IMR-90 (cell line): Measurements from ENCODE around the gene MTHFS. TPM values are rescaled to one million over a fixed set of nuclear protein-coding genes. Genes with fewer than 3 reads are reported as not detected.

ENCODE experiments used
- ATAC-seq: fragments of 200-7000 bp; cut with Tn5 transposase; 2 replicates; pipeline ENCODE4 v1.9.1; 2020; ENCODE audit warnings: low read depth, mild to moderate bottlenecking, moderate library complexity
- BruUV-seq: library from RNA; stranded (reverse); fragments of 400-500 nt; replicated peaks from 2 replicates; lab custom pipeline; 2021; lab: Mats Ljungman, UMichigan
- CTCF ChIA-PET: fragments of 300-600 bp; formaldehyde crosslinking; extraction: SDS; loops from one replicate; lab custom pipeline; 2021; ENCODE audit warnings: antibody characterized with exemption; lab: Yijun Ruan, JAX
- POLR2A ChIA-PET: fragments of 300-600 bp; sonication (Branson Sonifier 250); formaldehyde crosslinking; loops from one replicate; lab custom pipeline; 2022; ENCODE audit warnings: antibody characterized with exemption; ENCODE audit not compliant: unreplicated experiment; lab: Charles Lee
- DNase-seq: peaks from one replicate; pipeline ENCODE4 v3.0.0; 2013
- H2AFZ ChIP-seq: replicated peaks from 2 replicates; pipeline ENCODE3; 2013; ENCODE audit warnings: low read length, mild to moderate bottlenecking; ENCODE audit not compliant: poor library complexity
- H2AK5ac ChIP-seq: 2 replicates; pipeline ENCODE4 v1.6.1; 2013; ENCODE audit warnings: low read depth, low read length, inconsistent platforms
- H2AK9ac ChIP-seq: replicated peaks from 2 replicates; pipeline ENCODE3; 2013; ENCODE audit warnings: mild to moderate bottlenecking, low read depth, low read length, moderate library complexity; ENCODE audit not compliant: poor library complexity
- H2BK120ac ChIP-seq: 2 replicates; pipeline ENCODE4 v1.6.1; 2013; ENCODE audit warnings: low read depth, low read length, inconsistent platforms
- H2BK15ac ChIP-seq: 3 replicates; pipeline ENCODE4 v1.6.1; 2013; ENCODE audit warnings: low read depth, low read length, inconsistent platforms
- H2BK20ac ChIP-seq: 2 replicates; pipeline ENCODE4 v1.6.1; 2013; ENCODE audit warnings: low read depth, mild to moderate bottlenecking, inconsistent platforms, low read length, moderate library complexity
- H2BK5ac ChIP-seq: 2 replicates; pipeline ENCODE4 v1.6.1; 2013; ENCODE audit warnings: mild to moderate bottlenecking, low read depth, low read length, inconsistent platforms; ENCODE audit not compliant: poor library complexity, severe bottlenecking
- H3K14ac ChIP-seq: replicated peaks from 2 replicates; pipeline ENCODE4 v1.6.1; 2013; ENCODE audit warnings: low read depth, low read length, inconsistent platforms
- H3K18ac ChIP-seq: 2 replicates; pipeline ENCODE4 v1.6.1; 2013; ENCODE audit warnings: low read depth, low read length, control low read depth
- H3K23ac ChIP-seq: 2 replicates; pipeline ENCODE4 v1.6.1; 2013; ENCODE audit warnings: low read depth, low read length, inconsistent platforms
- H3K27ac ChIP-seq: 2 replicates; pipeline ENCODE4 v1.5.1; 2013; ENCODE audit warnings: mild to moderate bottlenecking, control low read depth, low read length; ENCODE audit not compliant: insufficient read depth
- H3K27me3 ChIP-seq: 2 replicates; pipeline ENCODE4 v1.6.1; 2013; ENCODE audit warnings: low read length; ENCODE audit not compliant: control insufficient read depth, insufficient read depth
- H3K36me3 ChIP-seq: 2 replicates; pipeline ENCODE4 v1.6.1; 2013; ENCODE audit warnings: low read length, mixed read lengths; ENCODE audit not compliant: control insufficient read depth, insufficient read depth
- H3K4ac ChIP-seq: 2 replicates; pipeline ENCODE4 v1.6.1; 2013; ENCODE audit warnings: low read depth, low read length, inconsistent platforms
- H3K4me1 ChIP-seq: 2 replicates; pipeline ENCODE4 v1.6.1; 2013; ENCODE audit warnings: low read length, mixed read lengths; ENCODE audit not compliant: control insufficient read depth, insufficient read depth
- H3K4me2 ChIP-seq: 2 replicates; pipeline ENCODE4 v1.6.1; 2013; ENCODE audit warnings: low read depth, mild to moderate bottlenecking, control low read depth, low read length, moderate library complexity
- H3K4me3 ChIP-seq: 2 replicates; pipeline ENCODE4 v1.5.1; 2013; ENCODE audit warnings: low read depth, mild to moderate bottlenecking, control low read depth, low read length, moderate library complexity; ENCODE audit not compliant: insufficient read depth
- H3K56ac ChIP-seq: 2 replicates; pipeline ENCODE4 v1.6.1; 2013; ENCODE audit warnings: low read length, inconsistent platforms; ENCODE audit not compliant: insufficient read depth; ENCODE audit errors: extremely low read depth
- H3K79me1 ChIP-seq, 2 experiments: 2 replicates each; pipeline ENCODE4 v1.6.1; 2013; ENCODE audit warnings: low read length in 2 of 2, inconsistent platforms in 1 of 2, low read depth in 1 of 2
- H3K9ac ChIP-seq: 2 replicates; pipeline ENCODE4 v1.6.1; 2013; ENCODE audit warnings: low read depth, low read length, control low read depth
- H3K9me1 ChIP-seq: 2 replicates; pipeline ENCODE4 v1.6.1; 2013; ENCODE audit warnings: low read length, inconsistent platforms; ENCODE audit not compliant: insufficient read depth
- H3K9me3 ChIP-seq: 2 replicates; pipeline ENCODE4 v1.6.1; 2013; ENCODE audit warnings: low read length; ENCODE audit not compliant: control insufficient read depth, insufficient read depth
- H4K20me1 ChIP-seq: 2 replicates; pipeline ENCODE4 v1.6.1; 2013; ENCODE audit warnings: low read length, inconsistent platforms; ENCODE audit not compliant: insufficient read depth
- H4K5ac ChIP-seq: 2 replicates; pipeline ENCODE4 v1.6.1; 2013; ENCODE audit warnings: mild to moderate bottlenecking, low read depth, low read length, control low read depth
- H4K8ac ChIP-seq, 2 experiments: 2 replicates each; pipeline ENCODE4 v1.6.1; 2013; ENCODE audit warnings: low read depth in 2 of 2, low read length in 2 of 2, control low read depth in 1 of 2, inconsistent platforms in 1 of 2
- H4K91ac ChIP-seq: 2 replicates; pipeline ENCODE4 v1.6.1; 2013; ENCODE audit warnings: low read depth, low read length, inconsistent platforms; ENCODE audit not compliant: insufficient read depth
- BHLHE40 ChIP-seq: fragments of 150-350 bp; IDR thresholded peaks from 2 replicates; pipeline ENCODE4 v1.6.1; 2016; ENCODE audit warnings: mild to moderate bottlenecking, low read depth, low read length
- CHD1 ChIP-seq: IDR thresholded peaks from 2 replicates; pipeline ENCODE4 v1.6.1; 2012; ENCODE audit warnings: low read depth, low read length, improper control_type of control experiment
- CTCF ChIP-seq: conservative IDR thresholded peaks from 2 replicates; pipeline ENCODE4 v1.5.1; 2012; ENCODE audit warnings: mild to moderate bottlenecking, low read depth, low read length, improper control_type of control experiment
- MAZ ChIP-seq: IDR thresholded peaks from 2 replicates; pipeline ENCODE4 v1.6.1; 2012; ENCODE audit warnings: low read depth, mild to moderate bottlenecking, low read length, improper control_type of control experiment, moderate library complexity, borderline replicate concordance
- POLR2A ChIP-seq: IDR thresholded peaks from 2 replicates; pipeline ENCODE4 v1.6.1; 2012; ENCODE audit warnings: mild to moderate bottlenecking, low read depth, low read length
- WGBS, 2 experiments: methylation state at CpG; one replicate each; pipeline versions ENCODE4 v1.1.5 to v1.1.7; 2013; ENCODE audit warnings: missing lambda C conversion rate in 2 of 2; ENCODE audit not compliant: insufficient read length in 1 of 2; ENCODE audit errors: extremely low coverage in 2 of 2; 5-methylcytosine and 5-hydroxymethylcytosine counted together
- dilution Hi-C: fragments of 300-500 bp; cut with HindIII; formaldehyde crosslinking; loops from one replicate; pipeline ENCODE4 v1.14.3; 2018; ENCODE audit warnings: low sequenced_read_pairs; ENCODE audit not compliant: unreplicated experiment
- in situ Hi-C: fragments of 300-500 bp; cut with MboI; formaldehyde crosslinking; loops from 3 replicates; pipeline ENCODE4 v1.14.3; 2019; ENCODE audit warnings: low sequenced_read_pairs, inconsistent platforms, mixed read lengths
- intact Hi-C: fragments of 100-400 bp; cut with micrococcal nuclease; formaldehyde crosslinking; loops from 2 replicates; pipeline ENCODE4 v1.10.0; 2022
- polyA plus RNA-seq, 3 experiments: library from polyadenylated mRNA; depleted of rRNA; stranded (reverse); fragments of >200 nt; gene quantifications; 2 replicates each; pipeline ENCODE4 v1.2.3, GENCODE V29; 2012; ENCODE audit warnings: low replicate concordance in 1 of 3
- total RNA-seq: library from RNA; depleted of rRNA; stranded (reverse); fragments of >200 nt; gene quantifications from 2 replicates; pipeline ENCODE4 v1.2.3, GENCODE V29; 2012

The MTHFS gene
- total and polyA plus RNA-seq, 2 of the 4 experiments (the other 2 are of a cell fraction) = 5.5 to 6.3 TPM

- Histone ChIP-seq H4K20me1 (0 out of 2 replicates have a peak, but pooled peaks cover 3% of the 10 kb centered on the region), H2BK120ac (peak overlapping the region; percentile 54), H3K9me1 (no peaks in the 10 kb centered on the region), H2AK5ac (0 out of 2 replicates have a peak overlapping the region, but pooled peaks have one; percentile 61), H2AK9ac (peak overlapping the region; percentile 95), H4K8ac (peak overlapping the region; percentile 63 to 85), H2BK20ac (0 out of 2 replicates have a peak overlapping the region, but pooled peaks have one; percentile 1), H2AFZ (peak overlapping the region; percentile 99), H3K9me3 (peaks cover 15% of the 10 kb centered on the region), H2BK5ac (peak overlapping the region; percentile 85), H3K4me3 (peak overlapping the region; percentile 89), H3K27ac (peak overlapping the region; percentile 89), H3K9ac (peak overlapping the region; percentile 84), H2BK15ac (peak overlapping the region; percentile 12; the same call in 1 of the 3 replicates), H3K4me1 (no peaks in the 10 kb centered on the region), H3K4me2 (peak overlapping the region; percentile 63), H3K14ac (peak overlapping the region; percentile 95), H3K18ac (peak overlapping the region; percentile 79), H3K36me3 (peaks cover 13% of the 10 kb centered on the region), H4K5ac (peak overlapping the region; percentile 87), H3K4ac (peak overlapping the region; percentile 93), H4K91ac (peak overlapping the region; percentile 85), H3K56ac (peak overlapping the region; percentile 57; the same call in 1 of the 2 replicates), H3K23ac (peak overlapping the region; percentile 77), H3K27me3 (no peaks in the 10 kb centered on the region), H3K79me1 (peaks cover 9 to 32% of the 10 kb centered on the region in 2 experiments)
- in situ Hi-C loops = no loop called here
- DNase-seq = peak; percentile 93
- CTCF ChIA-PET = no interaction called here
- BruUV-seq = no TSS peak
- POLR2A ChIA-PET = interaction anchor here (0.6 to 0.9 kb wide), 3 partner anchors 25 to 568 kb away, joined by 4 to 6 read pairs (median 4); no protein-coding TSS in a partner anchor
- intact Hi-C loops = loop anchor here (1.0 to 10.0 kb wide), 3 partner anchors 54 to 251 kb away; no protein-coding TSS in a partner anchor
- ATAC-seq = peak; percentile 97
- 1% methylated on average over 20 of the region's 68 CpGs; no CpG with 5 or more reads in 1 of the 2 experiments for WGBS, 2 experiments
- dilution Hi-C loops = no loop called here
- TF ChIP-seq POLR2A = peak; percentile 85
- no peak for TF ChIP-seq BHLHE40
- 0 out of 2 replicates have a peak, but pooled peaks have one; percentile 55 for TF ChIP-seq CHD1
- TF ChIP-seq CTCF = no peak
- peak; percentile 65; the same call in 1 of the 2 replicates for TF ChIP-seq MAZ
Measured at GRCh38 chr15:79923515-79924169, 26.8 kb upstream of the MTHFS start.
